Frontal cortex (tissue), 4 donors: ENCODE data around the gene PRKCH. TPM values are rescaled to one million over a fixed set of nuclear protein-coding genes. Genes with fewer than 3 reads are reported as not detected.
"Not testable (repeated sequence)": the region's sequence is repeated elsewhere in the genome, so short reads cannot be mapped to it uniquely, and the experiment has no call there.

Source experiments
- DNase-seq, 2 donors: peaks; one replicate each; pipeline ENCODE4 v3.0.0; 2012; ENCODE audit warnings: low spot score in 2 of 2
- FAIRE-seq: peaks from 2 replicates; lab custom pipeline; 2012; peaks lifted over from hg19 to GRCh38; lab: Jason Lieb, UNC
- total RNA-seq: library from RNA; depleted of rRNA; stranded (reverse); fragments of >200 nt; gene quantifications from one replicate; pipeline ENCODE4 v1.2.3, GENCODE V29; 2014
- donor health status: control.
- donor health status: control.
- donor health status: control.

The PRKCH gene
- total RNA-seq, 1 donor from 2014 or later = 21.6 TPM

DNA sequence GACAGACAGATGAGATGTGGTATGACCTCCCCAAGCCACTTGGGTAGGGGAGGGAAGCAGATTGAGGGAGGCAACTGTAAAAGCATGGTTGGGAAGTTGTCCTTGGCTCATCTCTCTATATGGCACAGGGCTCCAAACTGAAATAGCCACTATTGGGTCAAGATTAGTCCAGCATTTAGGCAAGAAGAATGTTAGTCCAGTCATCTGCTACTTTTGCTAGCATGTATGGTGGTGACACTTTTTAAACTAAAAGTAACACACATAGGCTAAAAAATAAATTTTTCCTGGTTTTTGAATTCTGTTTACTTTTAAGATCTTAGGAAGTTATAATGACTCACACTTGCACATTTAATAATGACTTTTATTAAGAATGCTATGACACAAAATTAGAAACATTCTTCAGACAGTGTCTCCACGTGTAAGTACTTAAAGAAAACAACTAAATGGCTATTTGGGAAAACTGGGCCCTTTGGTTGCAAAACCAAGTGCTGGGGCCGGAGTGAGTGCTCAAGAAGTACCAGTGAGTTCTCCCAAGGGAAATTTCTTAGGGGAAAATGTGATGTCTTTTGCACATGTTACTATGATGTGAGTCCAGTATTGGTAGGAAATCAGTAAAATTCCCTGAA is 194.9 kb downstream of the PRKCH start:
- FAIRE-seq = no peak
- no peak for DNase-seq

DNA sequence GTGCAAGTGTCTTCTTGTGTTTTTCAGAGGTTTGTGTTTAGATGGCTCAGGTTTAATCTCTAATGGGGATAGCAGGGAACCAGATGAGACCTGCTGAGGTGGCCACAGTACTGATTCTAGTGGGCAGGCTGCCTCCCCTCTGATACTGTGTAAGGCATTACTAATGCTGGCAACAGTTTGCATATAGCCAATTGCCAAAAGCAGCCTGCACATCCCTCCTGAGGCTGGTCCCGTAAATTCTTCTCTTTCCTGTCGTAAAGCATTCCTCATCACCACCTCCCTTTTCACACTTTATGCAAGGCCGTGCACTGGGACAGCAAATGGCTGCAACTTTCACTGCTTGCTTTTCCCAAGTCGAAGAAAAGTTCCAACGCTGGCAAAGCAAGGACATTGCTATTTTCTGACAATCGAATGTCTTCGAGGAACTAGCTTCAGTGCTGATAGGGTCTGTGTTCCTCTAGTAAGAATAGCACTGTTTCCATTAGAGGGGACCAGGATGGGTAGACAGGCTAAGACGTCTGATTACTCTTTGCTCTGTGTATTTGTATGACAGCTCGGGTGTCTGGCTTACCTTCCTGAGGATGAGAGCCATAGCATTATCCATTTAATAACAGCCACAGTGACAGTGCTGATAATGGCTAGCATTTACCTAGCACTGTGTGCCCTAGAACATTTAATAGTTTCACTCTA is 195.7 kb downstream of the PRKCH start:
- no peak for FAIRE-seq
- no peak for DNase-seq

DNA sequence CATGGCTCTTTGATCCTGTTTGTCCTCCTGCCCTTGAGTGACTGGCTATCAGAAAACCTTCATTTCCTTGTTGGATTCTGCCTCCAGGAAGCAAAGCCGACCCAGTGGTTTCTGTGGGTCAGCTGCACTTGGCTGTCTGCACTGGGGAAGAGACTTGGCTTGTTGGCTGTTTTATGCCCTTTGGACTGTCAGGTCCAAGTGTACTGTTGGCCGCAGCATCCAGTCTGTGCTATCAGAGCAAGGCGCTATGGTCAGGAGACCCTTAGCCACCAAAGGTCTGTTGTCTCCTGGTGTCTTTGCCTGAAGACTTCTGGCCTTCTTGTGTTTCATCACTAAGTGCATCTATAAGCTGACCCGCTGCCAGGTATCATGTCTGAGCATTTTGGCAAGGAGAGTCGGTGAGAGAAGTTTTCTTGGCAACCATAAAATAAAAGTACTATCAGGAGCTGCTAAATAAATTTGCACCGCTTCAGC is 196.6 kb downstream of the PRKCH start:
- DNase-seq = no peak
- no peak for FAIRE-seq

DNA sequence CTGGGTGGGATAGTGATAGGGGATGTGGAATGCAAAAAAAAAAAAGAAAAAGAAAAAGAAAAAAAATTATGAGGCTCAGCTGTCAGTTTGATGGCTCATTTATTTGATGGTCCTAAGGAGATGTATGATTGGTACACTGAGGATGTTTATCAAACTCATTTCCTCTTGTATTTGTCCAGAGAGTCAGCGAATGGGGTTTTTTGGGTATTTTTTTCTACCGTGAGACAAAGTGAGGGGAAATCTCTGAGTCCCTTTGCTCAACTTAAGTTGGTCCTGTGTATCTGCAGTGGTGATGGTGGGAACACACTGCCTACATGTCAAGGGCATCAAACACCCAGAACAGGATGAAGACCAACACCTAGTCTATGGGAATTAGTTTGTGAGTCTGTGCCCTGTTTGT is 197.0 kb downstream of the PRKCH start:
- DNase-seq (no peak), FAIRE-seq (no peak)

DNA sequence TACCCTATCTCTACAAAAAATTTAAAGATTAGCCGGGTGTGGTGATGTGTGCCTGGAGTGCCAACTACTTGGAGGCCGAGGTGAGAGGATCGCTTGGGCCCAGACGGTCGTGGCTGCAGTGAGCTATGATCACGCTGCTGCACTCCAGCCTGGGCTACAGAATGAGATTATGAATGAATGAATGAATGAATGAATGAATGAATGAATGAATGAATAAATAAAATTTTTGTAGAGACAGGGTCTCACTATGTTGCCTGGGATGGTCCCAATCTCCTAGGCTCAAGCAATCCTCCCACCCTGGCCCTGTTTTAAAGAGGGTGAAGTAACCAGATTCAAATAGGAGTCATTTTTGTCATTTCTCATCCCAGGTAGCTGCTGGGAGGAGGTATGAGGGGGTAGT is 197.7 kb downstream of the PRKCH start:
- FAIRE-seq = no peak

DNA sequence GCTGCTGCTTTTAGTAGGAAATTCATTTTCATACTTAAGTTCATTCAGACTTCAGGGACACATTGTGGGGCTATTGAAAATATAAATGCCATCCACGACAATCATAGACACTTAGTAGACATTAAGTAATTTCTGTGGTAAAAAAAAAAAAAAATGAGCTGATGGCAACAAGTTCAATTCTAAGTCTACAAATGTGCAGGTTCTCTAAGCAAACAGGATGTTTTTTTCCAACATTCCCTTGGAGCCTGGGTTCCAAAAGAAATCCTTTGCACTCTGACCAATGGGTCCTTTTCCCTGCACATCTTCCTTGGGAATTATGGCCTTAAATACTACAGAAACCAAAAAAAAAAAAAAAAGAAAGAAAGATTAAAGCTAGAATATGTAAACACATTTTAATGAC is 198.4 kb downstream of the PRKCH start:
- FAIRE-seq (no peak), DNase-seq (no peak)

More for the DNA sequence above, 197.7 kb downstream of the PRKCH start:
- DNase-seq = no peak

DNA sequence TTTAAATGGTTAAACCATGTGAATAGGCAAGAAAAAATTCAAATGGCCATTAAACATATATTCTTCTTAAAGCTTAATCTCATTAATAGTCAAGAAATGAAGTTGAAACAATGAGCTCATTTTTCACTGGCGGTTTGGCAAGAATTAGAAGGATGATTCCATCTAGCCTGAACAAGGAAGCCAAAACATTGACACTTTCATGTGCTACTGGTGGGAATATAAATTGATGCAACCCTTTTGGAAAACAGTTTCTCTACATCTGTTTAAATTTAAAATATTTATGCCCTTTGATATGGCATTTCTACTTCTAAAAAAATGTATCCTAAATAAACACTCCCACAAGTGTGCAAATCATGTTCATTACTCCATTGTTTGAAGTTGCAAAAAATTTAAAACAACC is 199.2 kb downstream of the PRKCH start:
- FAIRE-seq = no peak
- DNase-seq = no peak

DNA sequence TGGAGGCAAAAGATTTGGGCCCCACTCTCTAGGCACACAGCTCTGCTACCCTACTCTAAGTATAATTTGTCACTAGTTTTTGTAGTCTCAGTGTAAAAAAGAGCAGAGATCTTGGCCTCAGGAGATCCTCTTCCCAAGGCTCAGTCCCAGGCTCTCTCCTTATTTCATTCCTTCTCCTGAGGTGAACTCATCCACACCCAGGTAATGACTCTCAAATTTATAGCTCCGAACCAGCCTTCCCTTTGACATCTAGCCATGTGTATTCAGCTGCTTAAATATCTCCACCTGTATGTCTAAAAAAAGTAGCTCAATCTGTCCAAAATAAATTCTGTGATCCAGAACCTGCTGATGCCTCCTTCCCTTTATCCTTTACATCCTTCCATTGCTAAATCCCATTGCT is 200.4 kb downstream of the PRKCH start:
- FAIRE-seq (no peak), DNase-seq (no peak)

DNA sequence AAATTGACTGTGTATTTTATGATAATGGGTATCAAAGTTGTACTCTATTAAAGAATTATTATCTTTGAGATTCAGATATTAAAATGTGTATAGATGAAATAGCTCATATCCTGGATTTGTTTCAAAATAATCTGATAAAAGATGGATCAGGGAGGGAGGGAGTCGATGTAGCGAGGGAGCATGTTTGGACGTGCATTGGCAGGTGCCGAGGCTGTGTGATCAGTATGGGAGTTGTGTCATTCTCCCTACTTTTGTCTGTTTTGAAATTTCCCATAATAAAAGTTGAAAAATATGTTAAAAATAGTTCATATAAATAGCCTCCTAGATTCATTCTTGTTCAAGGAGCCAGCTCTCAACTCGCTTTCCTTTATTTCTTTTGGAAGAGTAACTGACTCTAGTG is 202.4 kb downstream of the PRKCH start:
- FAIRE-seq (no peak), DNase-seq (no peak)

DNA sequence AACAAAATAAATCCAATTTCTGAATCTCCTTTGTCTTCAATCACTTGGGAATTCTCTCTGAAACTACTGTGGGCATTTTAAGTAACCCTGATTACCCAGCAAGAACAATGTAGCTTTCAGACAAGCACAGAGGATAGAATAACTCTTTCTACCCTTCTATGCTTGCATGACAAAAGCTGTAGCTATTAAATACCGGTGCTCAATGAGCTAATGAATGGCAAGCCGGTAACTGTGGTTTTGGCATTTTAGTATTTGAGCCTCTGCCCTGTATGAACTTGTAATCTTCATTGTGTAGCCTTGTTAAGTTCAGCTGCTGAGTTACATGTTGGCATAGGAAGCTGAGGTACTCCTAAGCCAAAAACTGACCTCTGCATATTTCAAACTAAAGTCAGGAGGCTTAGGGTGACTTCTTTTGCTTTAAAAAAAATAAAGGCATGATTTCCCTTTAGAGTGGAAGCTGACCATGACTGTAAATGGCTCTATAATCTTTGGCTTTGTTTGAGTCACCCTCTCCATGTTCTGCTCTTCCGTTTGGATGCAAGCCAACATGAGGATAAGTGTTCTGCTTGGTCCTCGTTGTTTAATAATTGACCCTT is 202.9 kb downstream of the PRKCH start:
- FAIRE-seq = no peak
- DNase-seq = no peak

DNA sequence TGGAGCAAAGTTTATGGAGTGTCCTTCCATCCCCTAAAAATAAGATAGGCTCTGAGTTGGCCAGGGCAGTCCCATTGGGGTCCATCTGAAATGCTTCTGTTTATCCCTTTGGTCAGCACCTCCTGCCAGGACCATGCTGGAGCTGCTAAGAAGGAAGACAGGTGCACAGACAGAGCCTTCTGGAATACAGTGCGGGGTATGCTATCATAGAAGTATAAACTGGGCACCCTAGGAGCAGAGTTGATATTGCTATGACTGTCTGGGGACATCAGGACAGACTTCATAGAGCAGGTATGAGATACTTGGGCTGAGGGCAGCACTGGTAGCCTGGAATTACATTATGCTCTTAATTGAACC is 203.5 kb downstream of the PRKCH start:
- FAIRE-seq (no peak), DNase-seq (no peak)

DNA sequence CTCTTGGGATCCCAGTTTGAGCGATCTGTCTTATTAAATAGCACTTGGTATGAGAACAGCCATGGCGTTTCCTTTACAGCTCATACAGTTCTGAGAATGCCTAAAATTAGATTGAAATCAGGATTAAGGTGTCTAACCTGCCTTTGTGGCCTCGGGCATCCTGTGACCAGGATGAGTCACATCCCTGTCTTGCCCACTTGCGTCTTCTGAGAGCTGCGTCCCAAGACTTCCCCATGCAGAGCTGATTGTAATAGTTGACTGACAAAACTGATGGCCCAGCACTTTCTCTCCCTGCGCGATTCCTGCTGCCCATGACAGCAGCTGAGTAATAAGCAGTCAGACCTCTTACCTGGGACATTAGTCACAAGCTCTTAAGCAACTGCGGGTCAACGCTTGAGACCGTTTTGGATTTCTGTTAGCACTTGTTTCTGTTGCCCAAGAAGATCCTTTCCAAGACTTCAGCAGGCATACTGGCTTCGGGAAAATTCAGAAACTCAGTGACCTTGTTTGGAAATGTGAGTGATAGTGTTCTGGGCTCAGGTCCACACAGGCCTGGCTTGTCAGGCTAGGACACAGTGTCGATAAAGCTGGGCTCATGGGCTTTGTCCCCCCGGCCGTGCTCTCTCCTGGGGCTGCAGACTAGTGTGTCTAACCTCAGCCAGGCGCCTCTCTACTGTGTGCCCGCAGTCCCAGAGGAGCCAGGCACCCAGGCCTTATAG is 204.1 kb downstream of the PRKCH start:
- DNase-seq = no peak
- FAIRE-seq = no peak

DNA sequence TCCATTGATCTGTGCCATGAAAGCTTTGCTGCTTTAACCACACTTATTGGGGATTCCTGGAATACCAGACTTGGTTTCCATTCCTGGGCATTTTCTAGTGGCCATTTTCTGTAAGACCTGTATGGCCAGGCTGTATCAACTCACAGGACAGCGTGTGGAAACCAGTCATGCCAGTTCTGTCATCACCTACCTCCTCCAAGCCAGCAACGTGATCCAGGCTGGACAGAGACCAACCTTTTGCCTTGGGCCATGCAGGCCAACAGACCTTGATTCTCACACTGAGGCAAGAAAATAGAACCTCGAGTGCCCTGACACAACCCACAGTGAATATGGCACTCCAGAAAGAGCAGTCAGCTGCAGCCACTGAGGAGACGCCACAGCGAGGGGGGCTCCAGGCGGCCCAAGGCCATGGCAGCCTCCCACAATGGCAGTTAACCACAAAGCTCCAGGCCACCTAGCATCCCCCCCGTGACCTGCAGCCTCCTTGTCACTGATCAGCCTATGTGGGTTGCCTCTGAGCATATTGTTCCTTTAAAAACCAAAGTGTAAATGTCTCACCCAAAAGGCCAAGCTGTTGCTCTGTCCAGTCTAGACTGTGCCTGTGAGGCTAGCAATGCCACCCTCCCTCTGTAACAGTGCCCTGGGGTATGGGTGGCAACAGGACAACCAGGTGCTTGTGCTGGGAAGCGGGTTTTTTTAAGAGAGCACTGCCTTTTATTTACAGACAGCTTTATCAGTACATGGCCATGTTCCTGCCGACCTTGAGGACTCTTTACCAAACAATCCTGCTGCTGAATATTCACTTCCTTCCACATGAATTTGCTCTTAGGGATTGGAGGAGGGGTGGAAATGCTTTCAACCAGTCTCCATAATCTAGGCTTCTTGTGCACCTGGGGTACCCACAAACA is 205.3 kb downstream of the PRKCH start:
- DNase-seq (no peak), FAIRE-seq (no peak)

DNA sequence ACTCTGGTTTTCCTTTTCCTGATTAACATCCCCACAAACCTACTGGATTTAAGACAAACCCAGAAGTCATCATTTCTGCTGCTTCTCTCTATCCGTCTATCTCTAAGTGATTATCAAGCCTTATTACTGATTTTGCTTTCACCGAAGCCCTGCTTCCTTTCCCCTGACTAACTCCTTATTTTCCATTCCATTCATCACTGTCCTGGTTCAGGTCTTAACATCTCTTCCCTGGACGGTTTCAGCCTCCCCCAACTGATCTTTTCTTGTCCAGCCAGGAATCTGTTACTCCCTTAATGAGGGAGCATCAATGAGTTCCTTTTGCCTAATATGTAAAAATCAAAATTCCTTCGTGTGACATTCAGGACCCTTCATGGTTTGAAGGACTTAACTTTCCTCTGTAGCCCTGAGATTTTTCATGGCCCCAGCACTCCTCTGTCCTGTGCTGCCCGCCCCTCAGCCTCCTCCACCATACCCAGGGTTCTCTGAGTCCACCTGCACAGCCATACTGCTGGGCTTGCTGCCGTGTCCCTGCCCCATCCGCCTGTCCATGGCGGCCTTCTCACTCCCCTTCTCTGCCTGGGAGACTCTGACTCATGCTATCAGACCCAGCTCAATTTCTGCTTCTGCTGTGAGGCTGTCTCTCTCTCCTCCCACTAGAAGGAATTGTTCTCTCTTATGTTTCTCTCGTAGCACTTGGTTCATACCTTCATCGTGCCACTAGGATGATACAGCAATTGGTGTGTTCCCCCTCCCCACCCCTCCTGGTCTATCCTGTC is 206.1 kb downstream of the PRKCH start:
- no peak for FAIRE-seq
- DNase-seq = no peak

DNA sequence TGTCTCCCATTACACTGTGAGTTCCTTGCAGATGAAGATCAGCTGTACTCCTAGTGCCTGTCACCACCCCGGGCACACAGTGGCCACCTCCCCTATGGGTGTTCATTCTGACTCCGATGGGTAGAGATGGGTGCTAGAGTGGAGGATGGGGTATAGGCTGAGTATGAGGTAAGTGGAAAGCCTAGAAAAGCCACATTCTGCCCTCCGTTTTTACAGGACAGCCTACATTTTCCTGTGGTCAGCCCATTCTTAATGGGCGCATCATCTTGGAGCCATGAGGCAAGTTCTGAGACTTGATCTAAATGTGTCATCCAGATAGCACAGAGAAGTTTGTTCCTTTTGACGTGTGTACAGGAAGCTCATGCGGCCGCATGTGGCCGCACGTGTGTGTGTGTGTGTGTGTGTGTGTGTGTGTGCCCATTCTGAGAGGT is 207.2 kb downstream of the PRKCH start:
- DNase-seq (no peak), FAIRE-seq (no peak)

DNA sequence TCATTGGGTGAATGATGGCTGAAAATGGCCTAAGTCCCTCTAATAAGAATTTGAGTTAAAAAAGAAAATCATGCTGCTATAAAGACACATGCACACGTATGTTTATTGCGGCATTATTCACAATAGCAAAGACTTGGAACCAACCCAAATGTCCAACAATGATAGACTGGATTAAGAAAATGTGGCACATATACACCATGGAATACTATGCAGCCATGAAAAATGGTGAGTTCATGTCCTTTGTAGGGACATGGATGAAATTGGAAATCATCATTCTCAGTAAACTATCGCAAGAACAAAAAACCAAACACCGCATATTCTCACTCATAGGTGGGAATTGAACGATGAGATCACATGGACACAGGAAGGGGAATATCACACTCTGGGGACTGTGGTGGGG is 208.0 kb downstream of the PRKCH start:
- not testable (repeated sequence) for DNase-seq, FAIRE-seq

DNA sequence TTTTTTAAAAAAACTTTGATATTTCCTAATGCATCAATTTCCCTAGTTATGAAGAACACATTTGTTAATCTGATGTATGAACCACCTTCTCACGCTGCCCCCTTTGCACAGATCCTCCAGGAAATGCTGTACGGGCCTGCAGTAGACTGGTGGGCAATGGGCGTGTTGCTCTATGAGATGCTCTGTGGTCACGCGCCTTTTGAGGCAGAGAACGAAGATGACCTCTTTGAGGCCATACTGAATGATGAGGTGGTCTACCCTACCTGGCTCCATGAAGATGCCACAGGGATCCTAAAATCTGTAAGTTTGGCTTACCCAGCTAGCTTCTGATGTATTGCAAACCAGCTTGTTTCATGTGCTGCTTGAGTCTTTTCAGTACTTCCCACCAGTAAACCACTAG is 208.9 kb downstream of the PRKCH start:
- FAIRE-seq = no peak
- DNase-seq = no peak

DNA sequence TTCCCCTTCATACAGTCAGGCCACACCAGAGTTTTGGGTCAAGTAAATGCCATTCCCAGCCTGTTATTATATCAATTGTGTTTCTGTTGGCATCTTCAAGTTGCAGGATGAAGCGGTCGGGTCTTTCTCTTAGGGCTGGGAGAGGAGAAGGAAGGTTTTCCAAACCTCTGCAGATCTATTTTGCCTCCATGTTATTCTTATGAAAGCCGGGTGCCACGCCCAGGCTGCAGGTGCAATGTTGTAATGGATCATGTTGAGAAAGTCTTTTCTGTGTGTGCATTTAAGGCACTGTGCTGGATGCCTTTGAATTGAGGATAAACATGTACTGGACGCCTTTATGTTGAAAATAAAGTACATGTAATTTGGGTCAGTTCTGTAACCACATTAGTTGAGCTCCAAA is 209.5 kb downstream of the PRKCH start:
- no peak for DNase-seq
- FAIRE-seq = no peak

DNA sequence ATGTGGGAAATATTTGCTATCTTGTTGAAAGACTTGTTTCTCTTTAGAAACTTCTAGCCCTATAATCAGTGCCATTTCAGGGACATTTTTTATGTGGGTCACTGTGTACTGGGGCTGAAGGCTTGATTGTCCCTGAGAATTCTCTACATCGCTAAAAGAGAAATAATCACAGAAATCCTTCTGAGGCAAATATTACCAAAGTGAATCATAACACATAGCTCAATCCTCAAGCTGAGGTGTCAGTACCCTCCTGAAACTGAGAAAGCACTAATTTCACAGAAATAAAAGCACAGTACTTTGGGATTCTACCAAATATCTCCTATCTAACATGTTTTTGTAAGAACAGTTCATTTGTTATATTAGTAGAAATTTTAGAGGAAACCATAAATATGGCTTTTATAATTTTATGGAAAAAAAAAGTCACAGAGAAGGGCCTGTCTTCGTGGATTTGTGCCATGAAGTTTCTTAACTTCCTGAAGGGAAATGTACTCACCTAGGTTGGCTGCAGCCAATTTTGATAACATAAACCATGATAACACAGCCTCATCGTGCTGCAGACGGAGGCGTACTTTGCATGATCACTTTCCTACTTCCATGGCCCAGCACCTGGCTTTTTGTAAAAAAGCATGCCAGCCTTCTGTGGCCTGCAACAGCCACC is 210.2 kb downstream of the PRKCH start:
- no peak for FAIRE-seq

More for the DNA sequence above, 210.2 kb downstream of the PRKCH start:
- no peak for DNase-seq
